GM18868 (cell line): ENCODE data around the gene DPP6.

Experiments
- ATAC-seq: cut with Tn5 transposase; IDR thresholded peaks from one replicate; pipeline ENCODE4 v1.9.1; 2021; ENCODE audit warnings: mild to moderate bottlenecking, moderate library complexity; ENCODE audit not compliant: unreplicated experiment

DPP6 gene

GRCh38 chr7:154509192-154509591 lies 457.0 kb downstream of the DPP6 start:
- no peak for ATAC-seq

- no peak for ATAC-seq
Observed at GRCh38 chr7:154512121-154512833, 460.1 kb downstream of the DPP6 start.

DNA sequence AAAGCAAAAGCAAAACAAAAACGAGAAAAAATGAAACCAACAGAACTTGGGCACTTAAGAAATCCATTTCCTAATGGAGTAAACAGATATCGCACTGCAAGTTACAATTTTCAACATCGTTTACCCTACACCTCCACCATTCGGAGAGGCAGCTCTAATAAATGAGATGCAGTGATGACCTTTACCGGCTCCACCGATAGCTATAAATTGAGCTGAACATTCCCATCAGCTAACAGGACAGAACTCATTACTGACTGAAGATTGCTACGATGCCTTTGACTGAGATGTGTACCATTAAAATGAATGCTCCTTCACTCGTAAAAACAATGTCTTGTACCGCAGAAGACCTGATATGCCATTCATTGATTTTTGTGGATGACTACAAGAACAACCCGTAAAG lies 465.6 kb downstream of the DPP6 start:
- no peak for ATAC-seq

DNA sequence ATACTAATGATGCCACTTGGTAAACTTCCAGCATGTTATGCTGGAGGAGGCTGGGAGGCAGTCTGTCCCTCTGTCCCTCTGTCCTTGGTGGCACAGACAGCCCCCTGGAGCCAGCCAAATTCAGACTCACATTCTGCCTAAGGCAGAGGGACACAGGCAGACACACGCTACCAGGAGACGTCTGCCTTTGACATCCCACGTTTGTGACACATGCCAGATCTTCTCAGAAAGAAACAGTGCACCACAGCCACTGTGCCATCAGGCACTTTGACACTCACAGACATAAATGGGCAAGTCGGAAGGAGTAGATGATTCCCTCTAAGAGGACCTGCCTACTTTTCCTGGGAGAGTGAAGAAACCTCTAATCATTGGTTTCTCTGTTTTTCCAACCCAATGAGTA lies 467.0 kb downstream of the DPP6 start:
- ATAC-seq: no peak

DNA sequence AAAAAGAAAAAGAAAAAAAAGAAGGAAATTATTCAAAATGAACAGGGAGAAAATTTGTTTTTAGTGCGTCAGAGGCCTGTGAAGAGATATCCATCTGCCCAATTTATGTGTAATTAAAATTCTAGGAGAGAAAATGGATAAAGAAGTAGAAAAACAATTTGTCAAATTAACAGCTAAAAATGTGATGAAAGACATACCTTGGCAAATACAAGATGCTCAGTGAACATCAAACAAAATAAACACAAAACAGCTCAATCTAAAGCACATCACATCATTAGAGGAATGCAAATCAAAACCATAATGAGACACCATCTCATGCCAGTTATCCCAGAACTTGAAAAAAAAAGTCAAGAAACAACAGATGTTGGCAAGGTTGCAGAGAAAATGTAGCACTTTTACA lies 477.9 kb downstream of the DPP6 start:
- no peak for ATAC-seq

- no peak for ATAC-seq
Observed at GRCh38 chr7:154532771-154533170, 480.6 kb downstream of the DPP6 start.

DNA sequence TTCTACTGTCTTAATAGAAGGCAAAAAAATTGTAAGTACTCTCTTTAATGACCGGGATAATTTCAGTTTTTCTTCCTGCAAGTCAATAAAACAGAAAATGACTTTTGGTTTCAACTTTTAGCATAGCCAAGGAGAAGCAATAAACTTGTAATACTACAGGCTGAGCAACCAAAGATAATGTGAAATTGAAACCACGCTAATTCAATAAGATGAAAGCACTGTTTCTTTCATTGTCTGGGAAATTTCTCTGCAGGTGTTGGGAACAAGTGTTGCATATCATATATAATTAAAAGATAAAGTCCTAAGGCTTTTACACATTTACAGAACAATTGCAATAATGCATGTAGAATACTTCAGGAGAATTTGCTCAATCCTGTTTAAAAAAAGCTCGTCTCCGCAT lies 488.4 kb downstream of the DPP6 start:
- ATAC-seq: no peak

DNA sequence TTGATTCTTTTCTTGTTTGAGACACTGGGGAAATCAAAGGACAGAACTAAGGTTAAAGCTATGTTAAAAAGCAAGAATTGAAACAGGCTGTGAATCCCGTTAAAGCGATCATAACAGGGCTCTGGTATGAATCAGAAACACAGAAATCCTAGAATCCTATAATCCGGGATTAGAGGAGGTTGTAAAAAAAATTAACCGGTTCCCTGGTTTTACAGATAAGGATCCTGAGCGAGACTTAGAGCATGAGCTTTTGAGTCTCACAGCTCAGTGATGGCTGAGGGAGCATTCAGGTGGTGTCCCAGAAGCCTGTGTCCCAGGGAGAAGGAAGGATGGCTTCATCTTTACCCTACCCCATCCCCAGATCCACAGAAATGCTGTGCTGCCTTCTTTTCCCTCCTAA lies 489.4 kb downstream of the DPP6 start:
- ATAC-seq: no peak

DNA sequence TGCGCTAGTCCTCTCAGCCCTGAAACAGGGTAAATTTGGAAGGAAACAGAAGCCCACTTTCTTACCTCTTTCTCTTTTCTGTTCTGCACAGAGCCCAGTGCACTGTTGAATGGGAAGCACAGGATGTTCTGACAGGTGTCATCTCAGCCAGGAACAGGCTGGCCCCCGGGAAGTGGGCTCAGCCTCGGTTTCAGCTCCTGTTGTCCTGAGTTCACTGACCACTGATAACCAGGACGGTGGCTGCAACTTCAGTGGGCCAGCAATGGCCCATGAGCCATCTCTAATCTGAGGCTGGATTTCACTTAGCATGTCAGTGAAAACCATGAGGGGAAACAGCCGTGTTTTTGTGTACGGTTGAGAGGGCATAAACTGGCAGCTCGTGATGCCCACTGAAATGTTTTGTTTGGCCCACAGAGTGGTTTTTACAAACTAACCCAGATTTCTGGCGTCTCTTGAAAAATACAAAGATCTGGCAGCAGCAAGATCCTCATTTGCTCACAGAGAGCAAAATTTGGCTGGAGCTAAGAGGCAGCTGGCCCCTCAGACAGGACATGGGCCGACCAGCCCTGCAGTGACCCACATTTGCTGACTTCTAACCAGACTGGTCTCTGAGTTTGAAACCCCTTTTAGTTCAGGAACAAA lies 494.9 kb downstream of the DPP6 start:
- ATAC-seq: no peak

GRCh38 chr7:154553711-154554265 lies 501.6 kb downstream of the DPP6 start:
- ATAC-seq: no peak

- ATAC-seq: no peak
Observed at GRCh38 chr7:154559454-154559853, 507.3 kb downstream of the DPP6 start.

DNA sequence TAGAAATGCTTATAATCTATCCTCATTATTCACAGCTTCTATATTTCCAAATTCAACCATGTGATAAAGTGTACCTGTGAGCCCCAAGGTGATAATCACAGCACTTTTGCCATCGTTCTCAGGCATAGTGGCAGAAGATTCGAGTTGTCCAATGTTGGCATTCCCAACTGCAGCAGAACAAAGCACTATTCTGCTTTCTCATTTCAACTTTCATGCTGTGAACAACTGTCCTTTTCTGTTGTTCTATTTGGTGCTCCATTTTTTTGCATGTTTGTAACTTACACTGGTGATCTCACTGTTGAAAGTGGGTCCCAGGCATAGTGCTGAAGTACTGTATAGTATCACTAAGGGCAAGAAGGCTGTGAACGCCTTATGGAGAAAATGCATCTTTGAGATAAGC lies 512.5 kb downstream of the DPP6 start:
- ATAC-seq: no peak

DNA sequence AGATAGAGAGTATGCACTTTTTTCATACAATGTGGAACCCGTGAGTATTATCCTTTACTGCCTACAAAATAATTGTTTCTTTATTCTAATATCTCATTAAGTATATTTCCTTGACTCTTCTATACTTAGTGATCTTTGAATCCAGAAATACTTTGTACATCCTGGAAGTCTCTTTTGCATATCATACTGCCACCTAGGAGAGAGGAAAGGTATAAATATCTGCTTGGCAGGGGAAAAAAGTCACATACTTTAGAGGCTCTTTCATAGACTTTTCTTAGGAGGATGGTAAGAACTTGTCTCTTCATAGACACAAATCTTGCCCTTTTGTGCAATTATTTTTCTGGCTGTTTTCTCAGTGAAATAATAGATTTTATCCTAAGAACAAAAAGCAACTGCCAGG lies 514.7 kb downstream of the DPP6 start:
- ATAC-seq: no peak

DNA sequence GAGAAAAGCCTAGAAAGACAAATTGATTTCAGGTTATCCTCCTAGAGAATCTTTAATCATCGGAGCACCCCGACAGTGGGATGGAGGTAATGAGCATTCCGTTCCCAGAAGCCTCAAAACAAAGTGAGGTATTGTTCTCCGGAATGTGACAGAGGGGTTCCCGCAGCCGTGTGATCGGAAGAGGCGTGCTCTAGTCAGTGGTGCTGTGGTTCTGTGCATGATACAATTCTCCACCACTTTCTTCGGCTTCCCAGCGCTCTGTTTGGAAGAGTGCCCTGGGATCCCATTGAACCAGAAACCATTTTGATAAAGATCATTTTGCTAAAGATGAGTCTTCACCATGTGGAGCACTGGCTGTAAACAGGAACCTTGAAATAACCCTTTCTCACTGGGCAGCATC lies 516.1 kb downstream of the DPP6 start:
- ATAC-seq: no peak

DNA sequence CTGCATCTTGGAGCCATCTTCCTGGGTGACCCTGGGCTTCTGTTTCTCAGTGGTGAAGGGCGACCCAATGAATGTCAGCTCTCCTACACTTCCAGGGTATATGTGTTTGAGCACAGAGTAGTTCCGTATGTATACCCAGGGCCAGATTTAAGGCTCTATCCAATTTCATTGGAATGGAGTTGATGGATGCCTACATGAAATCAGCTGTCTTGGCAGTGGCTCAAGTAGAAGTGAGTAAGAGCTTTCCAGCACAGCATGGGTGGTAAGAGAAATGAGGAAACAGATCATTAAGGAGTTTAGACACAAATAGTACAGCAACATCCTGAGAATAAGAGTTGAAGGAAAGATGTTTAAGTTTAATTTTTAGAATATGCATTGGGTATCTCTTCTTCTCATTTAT lies 517.7 kb downstream of the DPP6 start:
- ATAC-seq: no peak

DNA sequence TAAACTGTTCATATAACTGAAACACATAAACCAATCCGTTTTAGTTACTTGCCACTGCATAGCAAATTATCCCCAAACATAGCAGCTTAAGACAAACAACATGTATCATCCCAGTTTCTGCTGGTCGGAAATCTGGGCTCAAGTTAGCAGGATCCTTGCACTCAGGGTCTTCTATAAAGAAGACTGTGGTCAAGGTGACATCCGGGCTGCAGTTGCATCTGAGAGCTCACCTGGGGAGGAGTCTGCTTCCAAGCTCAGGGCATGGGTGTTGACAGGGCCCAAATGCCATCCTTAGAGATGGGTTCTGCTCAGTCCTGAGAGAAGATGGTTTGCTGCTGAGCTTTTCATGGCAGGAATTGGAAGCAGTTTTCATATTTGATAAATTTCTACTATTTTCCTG lies 519.6 kb downstream of the DPP6 start:
- no peak for ATAC-seq

DNA sequence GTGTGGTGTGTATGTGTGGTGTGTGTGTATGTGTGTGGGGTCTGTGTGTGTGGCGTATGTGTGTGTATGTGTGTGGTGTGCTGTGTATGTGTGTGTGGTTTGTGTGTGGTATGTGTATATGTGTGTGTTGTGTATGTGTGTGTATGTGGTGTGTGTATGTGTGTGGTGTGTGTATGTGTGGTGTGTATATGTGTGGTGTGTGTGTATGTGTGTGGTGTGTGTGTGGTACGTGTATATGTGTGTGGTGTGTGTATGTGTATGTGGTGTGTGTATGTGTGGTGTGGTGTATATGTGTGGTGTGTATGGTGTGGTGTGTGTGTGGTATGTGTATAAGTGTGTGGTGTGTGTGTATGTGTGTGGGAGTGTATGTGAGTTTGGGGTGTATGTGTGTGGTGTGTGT lies 522.0 kb downstream of the DPP6 start:
- ATAC-seq: no peak

DNA sequence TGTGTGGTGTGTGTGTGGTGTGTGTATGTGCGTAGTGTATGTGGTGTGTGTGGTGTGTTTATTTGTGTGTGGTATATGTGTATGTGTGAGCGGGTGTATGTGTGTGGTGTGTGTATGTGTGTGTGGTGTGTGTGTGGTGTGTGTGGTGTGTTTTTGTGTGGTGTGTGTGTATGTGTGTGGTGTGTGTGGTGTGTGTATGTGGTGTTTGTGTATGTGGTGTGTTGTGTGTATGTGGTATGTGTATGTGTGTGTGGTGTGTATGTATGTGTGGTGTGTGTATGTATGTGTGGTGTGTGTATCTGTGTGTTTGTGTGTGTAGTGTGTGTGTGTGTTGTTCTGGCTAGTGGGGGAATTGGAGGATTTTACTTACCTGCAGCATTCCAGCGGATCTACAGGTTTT lies 523.3 kb downstream of the DPP6 start:
- no peak for ATAC-seq

DNA sequence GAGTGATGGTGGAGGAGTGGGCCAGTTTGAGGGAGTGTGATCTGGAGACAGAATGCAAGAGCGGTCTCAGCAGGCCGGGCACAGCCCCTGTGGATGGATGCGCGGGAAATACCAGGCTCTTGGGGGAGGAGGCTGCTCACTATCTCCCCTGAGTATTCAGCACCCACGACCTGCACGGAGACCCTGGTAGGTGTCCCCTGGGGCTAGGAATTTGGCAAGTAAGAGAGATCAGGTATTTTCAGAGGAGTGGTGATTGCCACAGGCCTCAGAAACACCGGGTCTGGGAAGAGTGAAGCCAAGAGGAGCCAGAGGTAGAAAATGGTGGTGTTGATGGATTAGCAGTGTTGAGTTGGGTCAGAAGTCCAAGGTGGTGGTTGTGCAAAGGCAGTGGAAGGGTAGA lies 524.4 kb downstream of the DPP6 start:
- ATAC-seq: no peak

- no peak for ATAC-seq
Observed at GRCh38 chr7:154577141-154577873, 525.1 kb downstream of the DPP6 start.

- ATAC-seq: no peak
Observed at GRCh38 chr7:154578336-154578735, 526.1 kb downstream of the DPP6 start.

GRCh38 chr7:154579711-154580110 lies 527.5 kb downstream of the DPP6 start:
- no peak for ATAC-seq
